Left lung (tissue), 10 donors: ENCODE data around the gene SLC2A10. TPM values are rescaled to one million over a fixed set of nuclear protein-coding genes. Genes with fewer than 3 reads are reported as not detected.
A peak's percentile ranks its signal among the peaks of the same experiment; 100 is the strongest.

Experiments used
- ATAC-seq: fragments of 200-7000 bp; cut with Tn5 transposase; one replicate; pipeline ENCODE4 v1.9.1; 2020; ENCODE audit warnings: moderate library complexity
- DNase-seq, 4 donors: peaks; one replicate each; pipeline ENCODE4 v3.0.0-alpha.2; 2013 to 2020
- H3K27ac ChIP-seq, 2 donors: fragments of 200-600 bp; sonication (generic) in 1 of 2; one replicate each; pipeline versions ENCODE4 v1.5.0 to v1.8.0; 2020 to 2021
- H3K27me3 ChIP-seq, 2 donors: fragments of 200-600 bp; sonication (generic) in 1 of 2; one replicate each; pipeline versions ENCODE4 v1.5.0 to v1.8.0; 2020 to 2021
- H3K36me3 ChIP-seq, 2 donors: fragments of 200-600 bp; sonication (generic) in 1 of 2; one replicate each; pipeline versions ENCODE4 v1.5.0 to v1.8.0; 2020 to 2021
- H3K4me1 ChIP-seq, 2 donors: fragments of 200-600 bp; one replicate each; pipeline ENCODE4 v1.8.0; 2021
- H3K4me3 ChIP-seq, 2 donors: fragments of 200-600 bp; sonication (generic) in 1 of 2; one replicate each; pipeline versions ENCODE4 v1.5.0 to v1.8.0; 2020 to 2021; ENCODE audit warnings: mild to moderate bottlenecking in 1 of 2
- H3K9me3 ChIP-seq, 2 donors: fragments of 200-600 bp; sonication (generic) in 1 of 2; one replicate each; pipeline versions ENCODE4 v1.5.0 to v1.8.0; 2020 to 2021
- CTCF ChIP-seq, 2 donors: fragments of 200-600 bp; sonication (generic) in 1 of 2; IDR thresholded peaks; one replicate each; pipeline versions ENCODE4 v1.5.0 to v1.8.0; 2021; ENCODE audit warnings: antibody characterized with exemption in 2 of 2
- intact Hi-C, 2 donors: fragments of 100-400 bp; cut with DNase I; formaldehyde crosslinking; loops; one replicate each; pipeline versions ENCODE4 v1.11.2 to v1.14.2; 2022
- polyA plus RNA-seq, 6 donors: library from polyadenylated mRNA; unstranded; fragments of 120-200 nt; gene quantifications; one replicate each; pipeline ENCODE4 v1.2.1, GENCODE V29; 2013; ENCODE audit not compliant: insufficient read length in 6 of 6
- total RNA-seq, 2 donors: library from RNA; stranded (reverse); fragmentation: NEBNext Ultra II Directional; extraction: Animal tissue kit (Norgen Biotek cat#: 25700); gene quantifications; one replicate each; pipeline ENCODE4 v1.2.1, GENCODE V29; 2021
- donor health status: DM: no; HTN: yes; CAD: no.
- donor health status: DM: no; HTN: no; CAD: no.

SLC2A10 gene
- total and polyA plus RNA-seq, 8 donors: 12.9 to 26.1 (median 21.0) TPM

GRCh38 chr20:46683011-46683667 lies 26.3 kb upstream of the SLC2A10 start:
- H3K27ac ChIP-seq: no peak overlapping the region

DNA sequence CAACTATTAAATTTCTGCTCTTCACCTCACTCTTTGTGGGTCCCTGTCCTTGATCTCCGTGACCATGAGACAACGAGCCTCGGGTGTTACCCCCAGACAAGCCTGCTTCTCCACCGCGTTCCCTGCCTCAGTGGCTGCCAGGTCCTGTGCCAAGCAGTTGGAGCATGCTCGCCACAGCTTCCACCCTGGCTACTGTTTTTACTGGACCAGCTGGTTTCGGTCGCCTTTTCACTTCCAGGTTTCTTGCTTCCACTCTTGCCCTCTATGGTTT lies 25.8 kb upstream of the SLC2A10 start:
- intact Hi-C loops: no loop called here
- DNase-seq (no peak), ATAC-seq (peak; percentile 28)
- Histone ChIP-seq H3K4me1 (peaks cover 13 to 40% of the 10 kb centered on the region in 2 donors), H3K4me3 (peak overlapping the region; percentile 10 to 32), H3K27ac (no peak overlapping the region), H3K27me3 (no peaks in the 10 kb centered on the region), H3K9me3 (no peaks in the 10 kb centered on the region), H3K36me3 (peaks cover 0 to 22% of the 10 kb centered on the region in 2 donors)
- TF ChIP-seq CTCF (IDR thresholded peaks at IDR 0.05): no peak

More at GRCh38 chr20:46683011-46683667, 26.3 kb upstream of the SLC2A10 start:
- Histone ChIP-seq H3K36me3 (peaks cover 0 to 22% of the 10 kb centered on the region in 2 donors), H3K9me3 (no peaks in the 10 kb centered on the region), H3K4me1 (peaks cover 10 to 36% of the 10 kb centered on the region in 2 donors), H3K4me3 (peak overlapping the region; percentile 10 to 32), H3K27me3 (no peaks in the 10 kb centered on the region)
- TF ChIP-seq CTCF (IDR thresholded peaks at IDR 0.05): no peak
- peak in 2 of 4 donors; percentile 46 to 67 for DNase-seq
- intact Hi-C loops: no loop called here
- no peak for ATAC-seq

- Histone ChIP-seq H3K4me1 (peaks cover 13 to 42% of the 10 kb centered on the region in 2 donors), H3K27ac (peak overlapping the region in 1 of 2 donors; percentile 16), H3K27me3 (no peaks in the 10 kb centered on the region), H3K9me3 (no peaks in the 10 kb centered on the region), H3K4me3 (peak overlapping the region; percentile 10 to 32), H3K36me3 (peaks cover 0 to 22% of the 10 kb centered on the region in 2 donors)
- ATAC-seq (peak; percentile 88), DNase-seq (peak in 3 of 4 donors; percentile 53 to 72 (median 64))
- intact Hi-C loops: no loop called here
- no peak for TF ChIP-seq CTCF (IDR thresholded peaks at IDR 0.05)
Observed at GRCh38 chr20:46683939-46684750, 25.3 kb upstream of the SLC2A10 start.

DNA sequence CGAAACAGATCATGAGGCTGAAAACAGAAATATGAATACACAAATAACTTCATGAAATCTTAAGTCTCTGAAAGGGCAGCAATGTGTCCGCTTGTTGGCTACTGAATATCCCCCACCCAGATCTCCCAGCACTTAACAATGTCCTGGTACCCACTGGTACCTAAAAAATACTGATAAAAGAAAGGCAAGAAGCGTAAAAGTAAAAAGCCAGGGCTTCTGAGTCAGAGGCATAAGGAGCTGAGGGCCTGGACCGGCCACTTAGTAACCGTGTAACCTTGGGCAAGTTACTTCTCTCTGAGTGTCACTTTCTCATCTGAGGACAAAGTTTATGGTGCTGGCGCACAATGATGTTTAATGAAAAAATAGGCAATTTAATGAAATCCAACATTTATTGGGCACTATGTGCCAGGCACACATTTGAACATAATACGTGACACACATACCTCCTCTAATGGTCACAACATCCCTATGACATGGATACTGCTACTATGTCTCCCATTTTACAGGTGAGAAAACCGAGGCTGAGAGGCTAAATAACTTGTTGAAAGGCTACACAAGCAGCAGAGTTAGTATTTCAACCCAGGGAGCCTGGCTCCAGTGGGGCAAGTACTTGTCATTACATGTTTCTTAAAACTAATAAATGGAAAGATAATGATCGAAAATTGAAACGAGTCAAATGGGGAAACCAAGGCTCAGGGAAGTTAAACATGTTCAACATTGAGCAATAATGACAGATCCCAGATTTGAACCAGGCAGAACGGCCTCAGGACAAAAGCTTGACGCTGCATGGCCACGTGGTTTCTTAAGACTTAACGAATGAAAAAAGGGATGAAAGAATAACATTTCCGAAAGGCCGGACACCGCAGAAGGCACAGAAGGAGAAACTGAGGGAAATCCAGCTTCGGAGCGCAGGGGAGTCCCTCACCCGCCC lies 21.0 kb upstream of the SLC2A10 start:
- Histone ChIP-seq H3K27ac (peak overlapping the region; percentile 95 to 97), H3K4me1 (peaks cover 13 to 40% of the 10 kb centered on the region in 2 donors), H3K9me3 (no peaks in the 10 kb centered on the region), H3K27me3 (no peaks in the 10 kb centered on the region), H3K36me3 (peaks cover 0 to 14% of the 10 kb centered on the region in 2 donors), H3K4me3 (peak overlapping the region; percentile 78 to 88)
- TF ChIP-seq CTCF (IDR thresholded peaks at IDR 0.05): no peak
- ATAC-seq (peak; percentile 0), DNase-seq (no peak)
- intact Hi-C loops: no loop called here
